ENCODE results near the gene ADD1. TPM values are rescaled to one million over a fixed set of nuclear protein-coding genes. Genes with fewer than 3 reads are reported as not detected.

The ADD1 gene
- total RNA-seq, result 100 to 1,000 TPM; 241 to 274 (median 256) TPM
- 224 TPM for total RNA-seq (2013)
- total RNA-seq, result 87.4 to 344 (median 226) reads per million in 29 experiments

- no peaks in the 10 kb centered on the region for H3K9me3 ChIP-seq
- POLR2A ChIA-PET, result no interaction called here
- DNase-seq, result peak; percentile 72 to 100 (median 88)
- Mint-ChIP-seq H3K36me3 (no peaks in the 10 kb centered on the region), H3K4me1 (peaks cover 58 to 68% (median 66%) of the 10 kb centered on the region in 3 donors), H3K27ac (peak within 1 kb of the TSS; percentile 86 to 89), H3K27me3 (no peaks in the 10 kb centered on the region), H3K9me3 (peaks cover 0 to 4% (median 0%) of the 10 kb centered on the region in 3 donors), H3K4me3 (peak within 1 kb of the TSS; percentile 90 to 93 (median 93))
- H3K4me3 ChIP-seq (ENCODE audit: control insufficient read depth in 1 of 2, extremely low read depth in 1 of 2, low read length in 1 of 2), result peak within 1 kb of the TSS; percentile 85 to 92
- H3K27ac ChIP-seq (ENCODE audit: low read length), result peak within 1 kb of the TSS; percentile 57
- H3K27me3 ChIP-seq (replicated peaks in 1 of 2; ENCODE audit: control insufficient read depth in 2 of 2, extremely low read depth in 1 of 2, insufficient read depth in 2 of 2, low read length in 1 of 2), result no peaks in the 10 kb centered on the region
- 0% methylated on average over 65 of the region's 65 CpGs for WGBS (ENCODE audit: insufficient coverage)
- peak; percentile 91 to 94 (median 93) for ATAC-seq (replicated peaks in 1 of 4)
- CTCF ChIA-PET, result interaction anchor here in 1 of 2 donors (0.6 kb wide), 1 partner anchor 28 kb away, joined by 3 read pairs; no protein-coding TSS in a partner anchor
- no peaks in the 10 kb centered on the region for H3K36me3 ChIP-seq (ENCODE audit: control insufficient read depth in 2 of 2, extremely low read depth in 1 of 2, insufficient read depth in 1 of 2, low read length in 1 of 2)
- H3K4me1 ChIP-seq (ENCODE audit: control insufficient read depth in 1 of 2, extremely low read depth in 1 of 2, insufficient read depth in 2 of 2, low read length in 2 of 2), result peaks cover 17 to 54% of the 10 kb centered on the region in 2 experiments
These were observed at the start of gene ADD1 for GRCh38 chr4:2843263-2843940. Gene ADD1, plus strand, starts transcription at chr4:2843844. Its CDS starts 32,072 bp downstream, at chr4:2875916.

GRCh38 chr4:2794486-2795299, 49.0 kb upstream of the ADD1 start:
- Mint-ChIP-seq H3K9me3 (no peaks in the 10 kb centered on the region), H3K36me3 (no peaks in the 10 kb centered on the region), H3K4me1 (peaks cover 48 to 63% (median 50%) of the 10 kb centered on the region in 3 donors), H3K27me3 (no peaks in the 10 kb centered on the region), H3K4me3 (peak overlapping the region; percentile 78 to 84 (median 81)), H3K27ac (no peak overlapping the region)
- POLR2A ChIA-PET, result no interaction called here
- DNase-seq (peak in 3 of 35 experiments; percentile 3 to 13 (median 4)), ATAC-seq (replicated peaks in 1 of 4) (no peak)
- H3K4me1 ChIP-seq (ENCODE audit: control insufficient read depth in 1 of 2, extremely low read depth in 1 of 2, insufficient read depth in 2 of 2, low read length in 2 of 2), result peaks cover 29 to 69% of the 10 kb centered on the region in 2 experiments
- H3K4me3 ChIP-seq (ENCODE audit: control insufficient read depth in 1 of 2, extremely low read depth in 1 of 2, low read length in 1 of 2), result no peak overlapping the region
- no peaks in the 10 kb centered on the region for H3K36me3 ChIP-seq (ENCODE audit: control insufficient read depth in 2 of 2, extremely low read depth in 1 of 2, insufficient read depth in 1 of 2, low read length in 1 of 2)
- H3K27me3 ChIP-seq (replicated peaks in 1 of 2; ENCODE audit: control insufficient read depth in 2 of 2, extremely low read depth in 1 of 2, insufficient read depth in 2 of 2, low read length in 1 of 2), result peaks cover 0 to 2% of the 10 kb centered on the region in 2 experiments
- H3K9me3 ChIP-seq, result no peaks in the 10 kb centered on the region
- 61% methylated on average over 7 of the region's 11 CpGs for WGBS (ENCODE audit: insufficient coverage)
- CTCF ChIA-PET, result no interaction called here
- H3K27ac ChIP-seq (ENCODE audit: low read length), result no peak overlapping the region

GRCh38 chr4:2795300-2795892, 48.2 kb upstream of the ADD1 start:
- Mint-ChIP-seq H3K27me3 (no peaks in the 10 kb centered on the region), H3K36me3 (no peaks in the 10 kb centered on the region), H3K9me3 (no peaks in the 10 kb centered on the region), H3K4me1 (peaks cover 53 to 66% (median 54%) of the 10 kb centered on the region in 3 donors), H3K4me3 (peak overlapping the region in 1 of 3 donors; percentile 81), H3K27ac (no peak overlapping the region)
- POLR2A ChIA-PET, result no interaction called here
- Histone ChIP-seq H3K27me3 (replicated peaks in 1 of 2; ENCODE audit: control insufficient read depth in 2 of 2, extremely low read depth in 1 of 2, insufficient read depth in 2 of 2, low read length in 1 of 2) (peaks cover 0 to 2% of the 10 kb centered on the region in 2 experiments), H3K9me3 (no peaks in the 10 kb centered on the region), H3K4me1 (ENCODE audit: control insufficient read depth in 1 of 2, extremely low read depth in 1 of 2, insufficient read depth in 2 of 2, low read length in 2 of 2) (peaks cover 34 to 70% of the 10 kb centered on the region in 2 experiments), H3K27ac (ENCODE audit: low read length) (no peak overlapping the region), H3K36me3 (ENCODE audit: control insufficient read depth in 2 of 2, extremely low read depth in 1 of 2, insufficient read depth in 1 of 2, low read length in 1 of 2) (no peaks in the 10 kb centered on the region), H3K4me3 (ENCODE audit: control insufficient read depth in 1 of 2, extremely low read depth in 1 of 2, low read length in 1 of 2) (no peak overlapping the region)
- no peak for ATAC-seq (replicated peaks in 1 of 4)
- 96% methylated on average over 9 of the region's 17 CpGs for WGBS (ENCODE audit: insufficient coverage)
- peak in 1 of 35 experiments; percentile 3 for DNase-seq
- CTCF ChIA-PET, result no interaction called here

- H3K27ac Mint-ChIP-seq, result peak overlapping the region in 1 of 2 donors; percentile 27
- whole genome bisulfite sequencing (ENCODE audit: insufficient coverage), result 93% methylated on average over 24 of the region's 27 CpGs
- ChIA-PET CTCF (no interaction called here), POLR2A (no interaction called here)
- H3K4me3 ChIP-seq (ENCODE audit: control insufficient read depth in 1 of 2, extremely low read depth in 1 of 2, low read length in 1 of 2), result no peak overlapping the region
- ATAC-seq (replicated peaks in 1 of 4) (no peak), DNase-seq (peak in 1 of 35 experiments; percentile 11)
- no peaks in the 10 kb centered on the region for H3K36me3 Mint-ChIP-seq
- H3K4me1 Mint-ChIP-seq, result peaks cover 50 to 66% (median 54%) of the 10 kb centered on the region in 3 donors
- no peaks in the 10 kb centered on the region for H3K27me3 Mint-ChIP-seq
- no peak overlapping the region for H3K27ac ChIP-seq (ENCODE audit: low read length)
- H3K27me3 ChIP-seq (replicated peaks in 1 of 2; ENCODE audit: control insufficient read depth in 2 of 2, extremely low read depth in 1 of 2, insufficient read depth in 2 of 2, low read length in 1 of 2), result peaks cover 0 to 2% of the 10 kb centered on the region in 2 experiments
- H3K9me3 ChIP-seq, result no peaks in the 10 kb centered on the region
- peak overlapping the region in 1 of 3 donors; percentile 3 for H3K4me3 Mint-ChIP-seq
- H3K9me3 Mint-ChIP-seq, result no peaks in the 10 kb centered on the region
- peaks cover 38 to 78% of the 10 kb centered on the region in 2 experiments for H3K4me1 ChIP-seq (ENCODE audit: control insufficient read depth in 1 of 2, extremely low read depth in 1 of 2, insufficient read depth in 2 of 2, low read length in 2 of 2)
- H3K36me3 ChIP-seq (ENCODE audit: control insufficient read depth in 2 of 2, extremely low read depth in 1 of 2, insufficient read depth in 1 of 2, low read length in 1 of 2), result no peaks in the 10 kb centered on the region
These were observed 47.5 kb upstream of the ADD1 start for GRCh38 chr4:2795893-2796848.

- peak overlapping the region; percentile 70 for H3K27ac ChIP-seq (ENCODE audit: low read length)
- WGBS (ENCODE audit: insufficient coverage), result 94% methylated on average over 10 of the region's 13 CpGs
- H3K9me3 ChIP-seq, result no peaks in the 10 kb centered on the region
- no peaks in the 10 kb centered on the region for H3K36me3 ChIP-seq (ENCODE audit: control insufficient read depth in 2 of 2, extremely low read depth in 1 of 2, insufficient read depth in 1 of 2, low read length in 1 of 2)
- peaks cover 38 to 82% of the 10 kb centered on the region in 2 experiments for H3K4me1 ChIP-seq (ENCODE audit: control insufficient read depth in 1 of 2, extremely low read depth in 1 of 2, insufficient read depth in 2 of 2, low read length in 2 of 2)
- no peaks in the 10 kb centered on the region for H3K27me3 Mint-ChIP-seq
- H3K9me3 Mint-ChIP-seq, result no peaks in the 10 kb centered on the region
- no peak for ATAC-seq (replicated peaks in 1 of 4)
- H3K27me3 ChIP-seq (replicated peaks in 1 of 2; ENCODE audit: control insufficient read depth in 2 of 2, extremely low read depth in 1 of 2, insufficient read depth in 2 of 2, low read length in 1 of 2), result peaks cover 0 to 2% of the 10 kb centered on the region in 2 experiments
- no peak for DNase-seq
- no peak overlapping the region for H3K4me3 Mint-ChIP-seq
- peak overlapping the region in 1 of 2 donors; percentile 92 for H3K27ac Mint-ChIP-seq
- H3K36me3 Mint-ChIP-seq, result no peaks in the 10 kb centered on the region
- H3K4me3 ChIP-seq (ENCODE audit: control insufficient read depth in 1 of 2, extremely low read depth in 1 of 2, low read length in 1 of 2), result no peak overlapping the region
- ChIA-PET CTCF (no interaction called here), POLR2A (no interaction called here)
- peaks cover 55 to 67% (median 62%) of the 10 kb centered on the region in 3 donors for H3K4me1 Mint-ChIP-seq
These were observed 46.6 kb upstream of the ADD1 start for GRCh38 chr4:2796849-2797544.
